HG03565 (cell line): ENCODE measurements around the gene RNF11.
"Not testable (repeated sequence)": the region's sequence is repeated elsewhere in the genome, so short reads cannot be mapped to it uniquely, and the experiment has no call there.

ENCODE experiments used
- ATAC-seq: cut with Tn5 transposase; IDR thresholded peaks from one replicate; pipeline ENCODE4 v1.9.1; 2021; ENCODE audit warnings: mild to moderate bottlenecking, moderate library complexity; ENCODE audit not compliant: unreplicated experiment

The RNF11 gene

DNA sequence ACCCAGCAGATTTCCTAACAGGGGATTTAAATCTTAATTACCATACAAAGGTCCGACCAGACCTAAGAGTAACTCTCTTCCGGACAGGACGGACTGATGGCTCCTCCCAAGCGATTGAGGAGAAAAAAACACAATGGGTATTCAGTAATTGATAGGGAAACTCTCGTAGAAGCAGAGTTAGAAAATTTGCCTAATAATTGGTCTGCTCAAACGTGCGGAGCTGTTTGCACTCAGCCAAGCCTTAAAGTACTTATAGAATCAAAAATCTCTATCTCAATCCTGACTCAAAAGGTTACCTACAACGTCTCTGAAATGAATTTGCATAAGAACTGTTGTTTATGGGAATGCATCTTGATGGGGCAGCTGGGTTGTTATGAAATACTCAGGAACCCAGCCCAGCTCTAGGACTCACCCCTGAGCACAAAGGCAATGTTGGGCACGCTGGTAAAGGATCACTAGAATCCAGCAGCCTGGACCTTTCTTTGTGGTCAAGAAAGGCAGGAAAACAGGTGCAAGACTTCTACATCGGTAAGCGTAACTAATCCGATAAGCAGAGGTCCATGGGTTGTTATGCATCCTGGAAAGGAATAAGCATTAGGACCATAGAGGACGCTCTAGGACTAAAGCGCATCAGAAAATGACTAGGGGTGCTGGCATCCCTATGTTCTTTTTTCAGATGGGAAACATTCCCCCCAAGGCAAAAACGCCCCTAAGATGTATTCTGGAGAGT, 8.7 kb upstream of the RNF11 start:
- ATAC-seq = not testable (repeated sequence)

DNA sequence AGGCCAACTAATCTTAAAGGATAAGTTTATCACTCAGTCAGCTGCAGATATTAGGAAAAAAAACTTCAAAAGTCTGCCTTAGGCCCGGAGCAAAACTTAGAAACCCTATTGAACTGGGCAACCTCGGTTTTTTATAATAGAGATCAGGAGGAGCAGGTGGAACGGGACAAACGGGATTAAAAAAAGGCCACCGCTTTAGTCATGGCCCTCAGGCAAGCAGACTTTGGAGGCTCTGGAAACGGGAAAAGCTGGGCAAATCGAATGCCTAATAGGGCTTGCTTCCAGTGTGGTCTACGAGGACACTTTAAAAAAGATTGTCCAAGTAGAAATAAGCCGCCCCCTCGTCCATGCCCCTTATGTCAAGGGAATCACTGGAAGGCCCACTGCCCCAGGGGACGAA, 7.6 kb upstream of the RNF11 start:
- ATAC-seq = not testable (repeated sequence)

DNA sequence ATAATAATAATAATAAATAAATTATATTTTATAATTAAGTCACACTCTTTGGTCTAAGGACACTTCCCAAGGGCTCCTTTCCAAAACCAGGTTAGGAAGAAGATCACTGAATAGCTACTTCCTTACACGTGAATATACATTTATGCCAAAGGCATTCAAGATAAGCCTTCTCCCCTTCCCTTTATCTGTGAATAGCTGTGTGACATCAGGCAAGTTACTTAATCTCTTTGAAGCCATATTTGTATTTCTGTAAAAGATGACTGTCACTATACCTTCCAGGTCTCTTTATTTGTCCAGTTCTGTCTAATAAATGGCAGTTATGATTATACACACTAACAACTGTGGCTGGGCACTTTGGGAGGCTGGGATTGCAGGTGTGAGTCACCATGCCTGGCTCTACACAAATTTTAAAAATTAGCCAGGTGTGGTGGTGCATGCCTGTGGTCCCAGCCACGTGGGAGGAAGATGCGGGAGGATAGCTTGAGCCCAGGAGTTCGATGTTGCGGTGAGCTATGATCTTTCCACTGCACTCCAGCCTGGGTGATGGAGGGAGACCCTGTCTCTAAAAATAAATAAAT, 5.5 kb upstream of the RNF11 start:
- no peak for ATAC-seq

DNA sequence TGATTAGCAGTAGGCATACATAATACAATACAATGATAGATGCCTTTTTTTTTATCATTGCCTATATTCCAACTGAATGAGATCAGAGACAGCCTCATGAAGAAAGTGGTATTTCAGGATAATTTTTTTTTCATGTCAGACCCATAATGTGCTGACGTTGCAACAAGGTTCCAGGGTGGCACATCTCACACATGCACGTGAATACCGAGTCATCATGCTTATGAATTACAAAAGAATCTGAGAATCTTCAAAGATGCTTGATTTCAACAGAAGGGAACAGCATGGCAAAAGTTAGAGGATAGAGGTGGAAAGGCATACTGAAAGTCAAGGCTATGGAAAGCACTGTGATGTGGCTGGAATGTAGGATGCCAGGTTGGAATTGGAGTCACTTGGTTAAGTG, 5.0 kb upstream of the RNF11 start:
- no peak for ATAC-seq

DNA sequence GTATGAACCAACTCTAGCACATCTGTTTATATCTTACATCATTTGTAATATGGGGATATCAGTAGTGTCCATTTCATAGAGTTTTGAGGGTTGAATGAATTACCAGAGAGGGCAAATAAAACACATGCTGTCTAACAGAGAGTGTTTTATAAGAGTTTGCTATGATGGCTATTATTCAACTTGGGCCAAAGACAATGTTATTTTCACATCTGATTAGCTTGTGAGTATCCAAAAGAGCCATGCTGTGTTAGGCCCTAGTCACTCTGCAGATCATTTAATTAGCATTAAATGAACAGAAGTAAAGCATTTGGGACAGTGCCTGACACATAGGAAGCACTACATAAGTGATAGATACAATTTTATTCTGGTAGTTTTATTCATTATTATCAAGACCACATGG, 4.2 kb upstream of the RNF11 start:
- ATAC-seq = no peak

DNA sequence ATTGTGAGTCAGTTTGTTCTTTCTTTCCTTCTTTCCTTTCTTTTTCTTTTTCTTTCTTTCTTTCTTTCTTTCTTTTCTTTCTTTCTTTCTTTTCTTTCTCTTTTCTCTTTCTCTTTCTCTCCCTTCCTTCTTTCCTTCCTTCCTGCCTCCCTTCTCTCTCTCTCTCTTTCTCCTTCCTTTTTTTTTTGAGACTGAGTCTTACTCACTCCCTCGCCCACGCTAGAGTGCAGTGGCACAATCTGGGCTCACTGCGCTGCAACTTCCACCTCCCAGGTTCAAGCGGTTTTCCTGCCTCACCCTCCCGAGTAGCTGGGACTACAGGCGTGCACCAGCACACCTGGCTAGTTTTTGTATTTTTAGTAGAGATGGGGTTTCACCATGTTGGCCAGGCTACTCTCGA, 1.8 kb upstream of the RNF11 start:
- not testable (repeated sequence) for ATAC-seq

DNA sequence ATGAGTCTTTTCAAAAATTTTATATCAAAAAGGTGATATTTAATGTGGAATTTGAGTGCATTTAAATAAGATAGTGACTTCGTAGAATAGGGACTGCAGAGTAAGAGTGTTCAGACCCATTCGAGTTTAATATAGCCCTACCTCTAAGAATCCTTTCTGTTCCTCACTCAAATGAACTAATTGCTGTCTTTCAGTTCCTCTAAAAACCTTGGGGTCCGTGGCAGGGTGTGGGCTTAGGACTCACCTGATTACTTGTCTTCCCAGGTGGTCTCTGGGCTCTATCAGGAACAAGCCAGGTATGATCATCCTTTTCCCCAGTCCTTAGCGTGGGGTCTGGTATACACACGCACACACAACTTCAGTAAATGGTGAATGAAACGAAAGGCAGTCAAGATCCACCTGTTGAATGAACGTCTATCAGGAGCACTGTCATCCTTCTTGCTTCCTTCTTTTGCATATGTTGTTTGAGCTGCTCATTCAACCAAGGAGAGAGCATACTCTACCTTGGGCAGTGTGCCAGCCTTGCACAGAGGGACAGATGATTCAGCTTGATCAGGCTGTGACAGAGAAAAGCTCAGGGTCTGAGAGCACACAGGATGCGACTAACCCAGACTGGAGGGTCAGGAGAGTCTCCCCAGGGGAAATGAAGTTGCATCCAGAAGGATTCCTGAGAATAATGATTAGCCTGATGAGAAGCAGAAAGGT, 1.2 kb upstream of the RNF11 start:
- ATAC-seq = peak; percentile 64

DNA sequence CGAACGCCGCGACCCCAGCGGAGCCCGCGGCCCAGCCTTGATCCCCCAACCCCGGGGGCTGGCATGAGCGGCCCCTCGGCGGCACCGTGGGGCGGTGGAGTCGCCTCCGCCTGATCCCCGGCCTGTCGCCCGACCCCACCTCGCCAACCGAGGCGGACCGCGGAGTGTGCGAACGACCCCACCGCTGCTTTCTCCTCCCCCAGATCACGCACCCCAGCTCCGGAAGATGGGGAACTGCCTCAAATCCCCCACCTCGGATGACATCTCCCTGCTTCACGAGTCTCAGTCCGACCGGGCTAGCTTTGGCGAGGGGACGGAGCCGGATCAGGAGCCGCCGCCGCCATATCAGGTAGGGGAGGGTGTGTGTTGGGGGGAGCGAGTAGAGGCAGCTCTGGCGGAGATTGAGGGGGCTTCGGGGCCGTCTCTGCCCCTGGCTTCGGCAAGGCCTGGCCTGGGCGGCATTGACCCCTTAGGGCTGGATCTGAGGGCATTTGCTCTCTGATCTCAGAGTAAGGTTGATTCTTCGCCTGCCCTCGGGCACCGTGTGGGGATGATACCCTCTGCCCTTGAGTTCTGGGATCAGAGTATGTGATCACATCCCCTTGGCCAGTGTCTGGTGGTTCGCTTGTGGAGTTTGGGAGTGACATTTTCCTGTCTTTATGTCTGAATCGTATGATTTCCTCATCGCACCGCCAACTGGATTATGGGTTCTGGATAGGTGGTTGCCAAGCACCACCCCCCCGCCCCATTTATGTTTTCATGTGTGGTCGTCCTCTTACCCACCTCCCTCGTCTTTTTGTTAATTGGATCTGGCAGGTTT, 668 bp downstream of the RNF11 start:
- no peak for ATAC-seq

DNA sequence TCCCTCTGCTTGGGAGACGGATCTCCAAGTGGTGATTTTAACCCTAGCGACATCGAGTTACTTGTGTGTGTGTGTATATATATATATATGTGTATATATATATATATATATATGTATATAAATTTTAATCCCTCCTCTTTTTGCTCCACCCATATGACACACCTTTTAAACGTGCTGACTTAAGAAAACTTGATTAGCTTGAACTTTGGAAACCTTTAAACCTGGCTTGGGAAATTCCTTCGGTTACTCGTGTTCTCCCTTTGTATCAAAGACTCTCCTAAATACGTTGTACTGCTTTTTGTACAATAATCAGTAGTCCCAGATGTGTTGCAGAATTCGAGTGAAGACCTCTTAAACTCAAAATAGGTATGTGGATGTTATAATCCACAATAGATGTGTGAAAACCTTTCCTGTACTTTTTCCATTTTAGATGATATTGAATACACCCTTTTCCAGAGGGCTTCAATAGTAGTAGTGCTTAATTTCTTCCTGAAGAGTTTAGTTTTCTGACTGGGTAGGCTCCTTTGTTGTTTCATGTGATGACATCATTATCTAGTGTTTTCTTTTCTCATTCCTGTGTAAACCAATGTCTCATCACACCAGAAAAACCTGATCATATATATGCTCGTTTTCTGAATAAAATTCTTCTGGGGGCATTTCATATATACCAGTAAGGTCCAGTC, 1.4 kb downstream of the RNF11 start:
- no peak for ATAC-seq

DNA sequence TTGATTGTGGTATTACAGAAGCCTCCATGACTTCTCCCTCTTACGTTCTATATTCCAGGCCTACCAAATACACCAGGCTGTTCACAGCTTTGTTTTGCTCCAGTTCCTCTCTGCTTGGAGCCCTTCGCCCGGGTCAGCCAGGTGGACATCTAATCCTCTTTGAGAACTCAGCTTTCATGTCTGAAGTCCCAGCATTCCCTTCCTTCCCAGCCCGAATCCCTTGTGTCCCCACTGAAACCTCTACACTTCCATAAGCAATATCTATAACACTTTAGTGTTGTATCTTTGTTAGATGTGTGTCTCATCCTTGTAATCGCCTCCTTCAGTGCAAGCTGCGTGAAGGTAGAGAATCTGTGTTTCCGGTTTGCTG, 1.9 kb downstream of the RNF11 start:
- ATAC-seq = no peak

DNA sequence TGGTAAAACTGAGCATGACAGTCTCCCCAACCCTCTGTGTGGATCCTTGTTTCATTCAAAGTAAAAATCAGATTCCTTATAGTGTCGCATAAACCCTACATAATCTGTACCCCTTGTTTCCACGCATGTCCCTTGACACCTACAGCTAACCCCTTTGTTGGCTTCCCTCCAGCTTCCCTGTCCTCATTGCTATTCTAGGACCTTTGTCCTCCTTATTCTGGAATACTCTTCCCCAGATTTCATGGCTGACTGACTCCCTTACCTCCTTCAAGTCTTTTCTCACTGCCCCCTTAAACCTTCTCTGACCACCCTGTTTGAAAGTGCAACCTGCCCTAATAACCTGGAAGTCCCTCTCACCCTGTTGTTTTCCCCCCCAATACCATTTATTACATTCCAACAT, 4.0 kb downstream of the RNF11 start:
- ATAC-seq = no peak

DNA sequence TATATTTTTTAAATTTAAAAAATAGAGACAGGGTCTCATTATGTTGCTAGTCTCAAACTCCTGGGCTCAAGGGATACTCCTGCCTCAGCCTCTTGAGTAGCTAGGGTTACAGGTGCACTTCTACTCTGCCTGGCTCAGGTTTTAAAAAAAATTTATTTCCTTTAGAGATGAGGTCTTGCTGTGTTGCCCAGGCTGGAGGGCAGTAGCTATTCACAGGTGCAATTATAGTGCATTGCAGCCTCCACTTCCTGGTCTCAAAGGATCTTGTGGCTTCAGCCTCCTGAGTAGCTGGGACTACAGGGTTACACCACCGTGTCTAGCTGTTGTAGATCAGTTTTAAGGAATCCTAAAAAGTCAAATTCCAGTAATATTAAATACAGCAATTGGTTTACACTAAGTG, 5.0 kb downstream of the RNF11 start:
- no peak for ATAC-seq

DNA sequence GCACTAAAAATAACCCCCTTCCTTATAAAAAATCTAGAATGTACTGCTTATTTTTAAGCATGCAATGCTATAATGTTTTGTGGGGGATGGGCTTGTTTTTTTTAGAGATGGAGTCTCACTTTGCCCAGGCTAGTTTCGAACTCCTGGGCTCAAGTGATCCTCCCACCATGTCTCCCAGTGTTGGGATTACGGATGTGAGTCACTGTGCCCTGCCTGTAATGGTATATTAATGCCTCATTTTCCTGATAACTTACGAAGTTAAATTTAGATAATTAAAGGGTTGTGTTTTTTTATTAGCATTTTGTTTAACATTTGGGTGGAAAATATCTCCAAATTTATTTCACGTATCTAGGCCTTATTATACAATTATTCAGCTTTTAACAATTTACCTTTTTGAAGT, 6.5 kb downstream of the RNF11 start:
- no peak for ATAC-seq

DNA sequence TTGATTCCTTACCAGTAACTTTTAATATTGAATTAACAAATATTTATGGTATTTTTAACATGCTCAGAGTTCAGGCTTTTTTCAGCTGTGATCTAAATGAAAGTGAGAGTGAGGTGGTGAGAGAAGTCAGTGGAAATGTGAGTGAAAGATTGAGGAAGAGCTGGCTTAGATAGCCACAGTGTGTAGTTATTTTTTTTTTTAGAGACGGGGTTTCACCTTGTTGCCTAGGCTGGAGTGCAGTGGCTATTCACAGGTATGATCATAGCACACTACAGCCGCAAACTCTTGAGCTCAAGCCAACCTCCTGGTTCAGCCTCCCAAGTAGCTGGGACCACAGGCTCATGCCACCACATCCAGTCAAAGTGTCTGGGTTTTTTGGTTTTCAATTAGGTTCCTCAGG, 10.9 kb downstream of the RNF11 start:
- peak; percentile 83 for ATAC-seq

DNA sequence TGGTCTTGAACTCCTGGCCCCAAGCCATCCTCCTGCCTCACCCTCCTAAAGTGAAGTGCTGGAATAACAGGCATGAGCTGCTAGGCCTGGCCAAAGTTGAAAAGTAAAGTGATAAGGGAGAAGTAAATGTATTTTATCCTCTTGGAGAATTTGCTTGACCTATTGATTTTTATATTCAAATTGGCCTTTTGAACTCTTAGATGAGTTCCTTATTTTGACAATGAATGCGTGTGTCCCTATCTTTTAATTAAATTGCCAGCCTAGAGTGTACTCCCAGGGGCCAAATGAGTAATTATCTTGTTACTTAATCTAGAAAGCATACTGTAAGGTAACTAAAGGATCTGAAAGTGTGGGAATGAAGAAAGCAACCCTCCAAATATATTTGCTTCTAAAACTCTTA, 11.4 kb downstream of the RNF11 start:
- ATAC-seq = no peak

DNA sequence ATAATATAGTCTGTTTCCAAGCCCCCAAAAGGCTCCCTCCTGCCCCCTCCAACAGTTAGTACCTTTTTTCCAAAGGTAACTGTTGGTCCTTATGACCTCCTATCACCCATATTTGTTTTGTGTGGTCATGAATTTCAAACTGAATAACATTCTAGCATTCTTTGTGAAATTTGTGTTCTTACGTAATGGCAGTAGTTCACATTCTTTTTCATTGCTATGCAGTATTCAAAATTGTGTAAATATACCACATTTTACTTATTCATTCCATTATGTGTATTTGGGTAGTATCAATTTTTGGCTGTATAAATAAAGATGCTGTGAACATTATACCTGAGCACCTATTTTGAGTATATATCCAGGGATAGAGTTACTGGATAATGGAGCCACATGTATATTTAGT, 13.4 kb downstream of the RNF11 start:
- no peak for ATAC-seq

DNA sequence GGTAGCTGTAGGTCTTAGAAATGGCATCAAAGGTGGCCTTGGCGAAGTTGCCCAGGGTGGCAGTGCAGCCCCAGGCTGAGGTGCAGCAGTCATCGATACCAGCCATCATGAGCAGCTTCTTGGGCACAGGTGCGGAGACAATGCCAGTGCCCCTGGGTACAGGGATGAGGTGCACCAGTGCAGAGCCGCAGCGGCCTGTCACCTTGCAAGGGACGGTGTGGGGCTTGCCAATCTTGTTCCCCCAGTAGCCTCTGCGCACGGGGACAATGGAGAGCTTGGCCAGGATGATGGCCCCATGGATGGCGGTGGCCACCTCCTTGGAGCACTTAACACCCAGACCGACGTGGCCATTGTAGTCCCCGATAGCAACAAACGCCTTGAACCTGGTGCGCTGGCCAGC, 14.7 kb downstream of the RNF11 start:
- not testable (repeated sequence) for ATAC-seq

DNA sequence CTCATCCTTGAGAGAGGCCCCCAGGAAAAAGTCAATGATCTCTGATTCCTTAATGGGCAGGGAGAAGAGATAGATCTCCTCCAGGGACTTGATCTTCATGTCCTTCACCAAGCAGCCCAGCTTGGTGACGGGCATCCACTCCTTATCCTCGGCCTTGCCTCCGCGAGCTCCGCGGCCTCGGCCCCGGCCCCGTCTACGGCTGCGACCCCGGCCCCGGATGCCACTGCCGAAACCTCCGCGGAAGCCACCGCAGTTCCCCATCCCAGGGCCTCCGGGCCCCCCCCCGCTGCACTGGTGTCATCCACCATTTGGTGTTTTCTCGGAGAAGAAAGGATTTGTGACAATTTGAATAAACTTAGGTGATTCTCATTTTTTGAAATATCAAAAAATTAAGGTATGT, 15.1 kb downstream of the RNF11 start:
- ATAC-seq = not testable (repeated sequence)

DNA sequence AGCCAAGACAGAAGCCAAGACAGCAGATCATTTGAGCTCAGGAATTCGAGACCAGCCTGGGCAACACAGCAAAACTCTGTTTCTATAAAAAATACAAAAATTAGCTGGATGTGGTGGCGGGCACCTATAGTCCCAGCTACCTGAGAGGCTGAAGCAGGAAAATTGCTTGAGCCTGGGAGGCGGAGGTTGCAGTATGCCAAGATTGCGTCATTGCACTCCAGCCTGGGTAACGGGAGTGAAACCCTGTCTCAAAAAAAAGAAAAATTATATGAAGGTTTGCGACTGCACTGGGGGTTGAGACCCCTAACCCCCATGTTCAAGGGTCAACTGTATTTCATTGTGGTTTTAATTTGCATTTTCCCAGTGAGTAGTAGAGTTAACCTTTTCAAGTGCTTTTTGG, 16.3 kb downstream of the RNF11 start:
- no peak for ATAC-seq

DNA sequence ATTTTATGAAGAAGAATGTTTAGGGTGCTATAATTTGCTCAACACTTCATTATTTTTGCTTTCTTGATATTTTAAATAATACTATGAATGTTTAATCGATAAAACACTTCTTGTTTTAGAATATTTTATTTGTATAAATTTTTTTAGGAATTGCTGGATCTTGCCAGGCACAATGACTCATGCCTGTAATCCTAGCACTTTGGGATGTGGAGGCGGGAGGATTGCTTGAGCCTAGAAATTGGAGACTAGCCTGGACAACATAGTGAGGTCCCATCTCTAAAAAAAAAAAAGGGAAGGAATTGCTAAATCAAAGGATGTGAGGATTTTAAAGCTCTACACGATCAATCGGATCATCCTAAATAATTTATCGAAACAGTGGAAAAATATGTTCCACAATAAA, 17.6 kb downstream of the RNF11 start:
- ATAC-seq = no peak

DNA sequence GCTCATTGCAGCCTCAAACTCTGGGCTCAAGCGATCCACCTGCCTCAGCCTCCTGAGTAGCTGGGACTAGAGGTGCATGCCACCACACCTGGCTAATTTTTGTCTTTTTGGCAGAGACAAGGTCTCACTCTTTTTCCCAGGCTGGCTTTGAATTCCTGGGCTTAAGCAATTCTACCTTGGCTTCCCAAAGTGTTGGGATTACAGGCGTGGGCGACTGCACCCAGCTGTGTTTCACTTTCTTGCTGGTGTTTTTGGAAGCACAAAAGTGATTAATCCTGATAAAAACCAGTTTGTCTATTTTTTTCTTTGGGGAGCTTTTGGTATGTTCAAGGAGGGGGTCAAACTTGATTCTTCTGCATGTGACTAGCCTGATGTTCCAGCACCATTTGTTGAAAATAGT, 19.3 kb downstream of the RNF11 start:
- no peak for ATAC-seq
